H9 (cell line): ENCODE data around the gene STAT2. TPM values are rescaled to one million over a fixed set of nuclear protein-coding genes. Genes with fewer than 3 reads are reported as not detected.
A peak's percentile ranks its signal among the peaks of the same experiment; 100 is the strongest.

Source experiments
- DNase-seq: peaks from one replicate; pipeline ENCODE4 v3.0.0-alpha.2; 2017
- H2AFZ ChIP-seq: one replicate; pipeline ENCODE4 v1.6.1; 2013; ENCODE audit warnings: mild to moderate bottlenecking, low read length, control low read depth, moderate library complexity
- H2AK5ac ChIP-seq: 2 replicates; pipeline ENCODE4 v1.6.1; 2013; ENCODE audit warnings: low read length, control low read depth, mixed read lengths; ENCODE audit not compliant: insufficient read length
- H2BK120ac ChIP-seq: one replicate; pipeline ENCODE4 v1.6.1; 2013; ENCODE audit warnings: low read depth, mild to moderate bottlenecking, low read length, control low read depth, inconsistent platforms; ENCODE audit not compliant: poor library complexity, severe bottlenecking
- H2BK12ac ChIP-seq: 2 replicates; pipeline ENCODE4 v1.6.1; 2013; ENCODE audit warnings: low read length, control low read depth, mixed read lengths, low read depth; ENCODE audit not compliant: insufficient read length
- H2BK15ac ChIP-seq: 2 replicates; pipeline ENCODE4 v1.6.1; 2013; ENCODE audit warnings: low read depth, low read length, control low read depth
- H2BK20ac ChIP-seq: one replicate; pipeline ENCODE4 v1.6.1; 2013; ENCODE audit warnings: low read depth, mild to moderate bottlenecking, low read length, control low read depth, inconsistent platforms; ENCODE audit not compliant: poor library complexity, severe bottlenecking
- H2BK5ac ChIP-seq: 2 replicates; pipeline ENCODE4 v1.6.1; 2013; ENCODE audit warnings: low read length, control low read depth, mixed read lengths; ENCODE audit not compliant: insufficient read length
- H3K14ac ChIP-seq: 2 replicates; pipeline ENCODE4 v1.6.1; 2013; ENCODE audit warnings: low read length, control low read depth; ENCODE audit not compliant: insufficient read depth
- H3K18ac ChIP-seq: 2 replicates; pipeline ENCODE4 v1.6.1; 2013; ENCODE audit warnings: low read depth, mild to moderate bottlenecking, mixed read lengths, low read length, control low read depth; ENCODE audit not compliant: insufficient read length
- H3K23ac ChIP-seq: 2 replicates; pipeline ENCODE4 v1.6.1; 2013; ENCODE audit warnings: low read length, control low read depth, mixed read lengths, low read depth; ENCODE audit not compliant: insufficient read length
- H3K23me2 ChIP-seq: 2 replicates; pipeline ENCODE4 v1.6.1; 2013; ENCODE audit warnings: low read depth, mild to moderate bottlenecking, mixed read lengths, low read length, control low read depth; ENCODE audit not compliant: insufficient read length, poor library complexity, severe bottlenecking
- H3K27ac ChIP-seq: 2 replicates; pipeline ENCODE4 v1.5.1; 2013; ENCODE audit warnings: low read length, control low read depth, mixed read lengths, low read depth; ENCODE audit not compliant: insufficient read length
- H3K27me3 ChIP-seq: 2 replicates; pipeline ENCODE4 v1.6.1; 2013; ENCODE audit warnings: low read length, control low read depth, inconsistent platforms; ENCODE audit not compliant: insufficient read depth
- H3K4ac ChIP-seq: 2 replicates; pipeline ENCODE4 v1.6.1; 2013; ENCODE audit warnings: low read depth, mild to moderate bottlenecking, control low read depth, inconsistent platforms, low read length, moderate library complexity
- H3K4me1 ChIP-seq: 2 replicates; pipeline ENCODE4 v1.6.1; 2013; ENCODE audit warnings: low read length, control low read depth, inconsistent platforms; ENCODE audit not compliant: insufficient read depth
- H3K4me2 ChIP-seq: 2 replicates; pipeline ENCODE4 v1.6.1; 2013; ENCODE audit warnings: low read length, control low read depth, mixed read lengths; ENCODE audit not compliant: insufficient read length, insufficient read depth
- H3K56ac ChIP-seq: 2 replicates; pipeline ENCODE4 v1.6.1; 2013; ENCODE audit warnings: low read depth, mild to moderate bottlenecking, mixed read lengths, low read length, control low read depth; ENCODE audit not compliant: insufficient read length
- H3K79me1 ChIP-seq: 2 replicates; pipeline ENCODE4 v1.6.1; 2013; ENCODE audit warnings: low read depth, mild to moderate bottlenecking, moderate library complexity, low read length, control low read depth, inconsistent platforms; ENCODE audit not compliant: insufficient read depth, poor library complexity, severe bottlenecking
- H3K79me2 ChIP-seq: 2 replicates; pipeline ENCODE4 v1.6.1; 2013; ENCODE audit warnings: low read length, control low read depth, inconsistent platforms; ENCODE audit not compliant: insufficient read depth
- H3K9ac ChIP-seq: 2 replicates; pipeline ENCODE4 v1.6.1; 2013; ENCODE audit warnings: low read length, control low read depth, mixed read lengths; ENCODE audit not compliant: insufficient read length; ENCODE audit errors: extremely low read depth
- H3K9me3 ChIP-seq: one replicate; pipeline ENCODE4 v1.6.1; 2013; ENCODE audit warnings: low read depth, low read length, inconsistent platforms; ENCODE audit not compliant: control insufficient read depth
- H3T11ph ChIP-seq: one replicate; pipeline ENCODE4 v1.6.1; 2013; ENCODE audit warnings: mild to moderate bottlenecking, low read length, control low read depth, inconsistent platforms
- H4K20me1 ChIP-seq: one replicate; pipeline ENCODE4 v1.6.1; 2013; ENCODE audit not compliant: control insufficient read depth, insufficient read length, insufficient read depth
- H4K5ac ChIP-seq: 2 replicates; pipeline ENCODE4 v1.6.1; 2013; ENCODE audit warnings: low read depth, mild to moderate bottlenecking, mixed read lengths, low read length, control low read depth; ENCODE audit not compliant: insufficient read length
- H4K8ac ChIP-seq: replicated peaks from 2 replicates; pipeline ENCODE4 v1.6.1; 2013; ENCODE audit warnings: low read length, control low read depth, mixed read lengths, low read depth; ENCODE audit not compliant: insufficient read length
- H4K91ac ChIP-seq: 2 replicates; pipeline ENCODE4 v1.6.1; 2013; ENCODE audit warnings: low read depth, mild to moderate bottlenecking, moderate library complexity, mixed read lengths, low read length, control low read depth; ENCODE audit not compliant: insufficient read length
- H3K27ac Mint-ChIP-seq, 3 experiments: 2 replicates in 2 of 3; 3 replicates in 1 of 3; pipeline ENCODE4 v1.8.0; 2020 to 2021; ENCODE audit warnings: mixed read lengths in 3 of 3, mild to moderate bottlenecking in 1 of 3, moderate library complexity in 1 of 3
- H3K27me3 Mint-ChIP-seq: 2 replicates; pipeline ENCODE4 v1.8.0; 2021; ENCODE audit warnings: low read depth, mild to moderate bottlenecking, moderate library complexity, mixed read lengths
- H3K36me3 Mint-ChIP-seq, 3 experiments: 2 replicates in 2 of 3; 3 replicates in 1 of 3; pipeline ENCODE4 v1.8.0; 2020 to 2021; ENCODE audit warnings: low read depth in 3 of 3, mixed read lengths in 3 of 3; ENCODE audit not compliant: insufficient read depth in 1 of 3
- H3K4me1 Mint-ChIP-seq, 2 experiments: 2 replicates each; pipeline ENCODE4 v1.8.0; 2020; ENCODE audit warnings: mixed read lengths in 2 of 2
- H3K4me3 Mint-ChIP-seq, 2 experiments: 2 replicates in 1 of 2; 3 replicates in 1 of 2; pipeline ENCODE4 v1.8.0; 2020 to 2021; ENCODE audit warnings: mild to moderate bottlenecking in 2 of 2, mixed read lengths in 2 of 2, moderate library complexity in 1 of 2
- H3K9me3 Mint-ChIP-seq, 2 experiments: 2 replicates in 1 of 2; 3 replicates in 1 of 2; pipeline ENCODE4 v1.8.0; 2020; ENCODE audit warnings: mild to moderate bottlenecking in 2 of 2, mixed read lengths in 2 of 2, moderate library complexity in 1 of 2
- WGBS: extraction: QIAGEN DNeasy Blood & Tissue Kit; methylation state at CpG from one replicate; pipeline ENCODE4 v1.1.7; 2013; ENCODE audit warnings: missing lambda C conversion rate, low lambda C conversion rate, mixed read lengths; ENCODE audit not compliant: insufficient read length; ENCODE audit errors: extremely low coverage; 5-methylcytosine and 5-hydroxymethylcytosine counted together
- total RNA-seq: library from RNA; stranded (reverse); gene quantifications from 2 replicates; pipeline ENCODE4 v1.2.1, GENCODE V29; 2021
- TF ChIP-seq, protein P1 (sequence below): fragments of 200-600 bp; sonication (generic); conservative IDR thresholded peaks from 3 replicates; pipeline ENCODE4 v1.8.0; 2021; ENCODE audit warnings: antibody characterized with exemption, mild to moderate bottlenecking

The STAT2 gene
- total RNA-seq, 1 experiment from 2014 or later: 47.8 TPM

DNA sequence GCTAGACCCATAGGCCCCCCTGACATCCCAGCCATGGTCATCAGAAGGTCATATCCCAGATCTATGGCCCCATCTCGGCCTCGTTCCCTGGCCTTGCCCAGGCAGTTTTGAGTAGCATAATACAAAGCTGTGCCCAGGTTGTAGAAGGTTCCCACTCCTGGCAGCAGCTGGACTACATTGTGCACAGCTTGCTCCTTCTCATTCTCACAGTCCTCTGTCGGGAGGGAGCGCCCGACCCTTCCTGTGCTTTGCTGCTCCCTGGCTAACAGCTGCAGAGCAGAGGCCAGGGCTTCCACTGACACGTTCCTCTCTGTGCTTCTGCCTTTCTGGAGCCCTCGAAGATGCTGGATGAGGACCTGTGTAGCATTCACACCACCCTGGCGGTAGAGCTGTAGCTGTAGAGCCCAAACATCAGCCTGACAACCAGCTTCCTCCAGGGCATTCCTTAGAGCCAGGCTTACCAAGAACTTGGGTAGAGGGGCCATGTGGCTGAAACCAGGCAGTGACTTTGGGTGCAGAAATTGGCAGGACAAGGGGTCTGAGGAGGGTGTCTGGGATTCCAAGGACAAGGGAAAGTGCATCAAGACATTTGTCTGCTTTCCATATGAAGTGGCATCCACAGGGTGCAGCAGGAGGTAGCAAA lies 1.7 kb upstream of the STAT2 start:
- Mint-ChIP-seq H3K27me3 (peaks cover 10% of the 10 kb centered on the region; the same call in 1 of the 2 replicates), H3K27ac (no peak overlapping the region), H3K36me3 (no peaks in the 10 kb centered on the region), H3K4me3 (peak overlapping the region; percentile 92), H3K4me1 (peaks cover 10 to 12% of the 10 kb centered on the region in 2 experiments), H3K9me3 (no peaks in the 10 kb centered on the region)
- Histone ChIP-seq H3K9me3 (no peaks in the 10 kb centered on the region), H3T11ph (no peak overlapping the region), H3K14ac (no peak overlapping the region), H3K4ac (no peak overlapping the region; the same call in 1 of the 2 replicates), H3K18ac (no peak overlapping the region), H3K27ac (no peak overlapping the region), H2BK20ac (no peak overlapping the region), H4K8ac (no peak overlapping the region), H2BK5ac (no peak overlapping the region), H4K5ac (no peak overlapping the region), H2AFZ (no peak overlapping the region), H2AK5ac (no peak overlapping the region), H3K23ac (no peak overlapping the region), H3K56ac (no peak overlapping the region), H3K23me2 (no peaks in the 10 kb centered on the region), H3K79me2 (no peaks in the 10 kb centered on the region), H3K79me1 (no peaks in the 10 kb centered on the region), H3K27me3 (no peaks in the 10 kb centered on the region), H2BK12ac (no peak overlapping the region), H4K20me1 (no peaks in the 10 kb centered on the region), H4K91ac (no peak overlapping the region), H3K4me2 (no peak overlapping the region), H3K4me1 (no peaks in the 10 kb centered on the region), H2BK15ac (no peak overlapping the region), H2BK120ac (no peak overlapping the region), H3K9ac (no peak overlapping the region)
- no peak for DNase-seq
- WGBS: no CpG with 5 or more reads among the region's 8 CpGs
- TF ChIP-seq, protein P1, sequence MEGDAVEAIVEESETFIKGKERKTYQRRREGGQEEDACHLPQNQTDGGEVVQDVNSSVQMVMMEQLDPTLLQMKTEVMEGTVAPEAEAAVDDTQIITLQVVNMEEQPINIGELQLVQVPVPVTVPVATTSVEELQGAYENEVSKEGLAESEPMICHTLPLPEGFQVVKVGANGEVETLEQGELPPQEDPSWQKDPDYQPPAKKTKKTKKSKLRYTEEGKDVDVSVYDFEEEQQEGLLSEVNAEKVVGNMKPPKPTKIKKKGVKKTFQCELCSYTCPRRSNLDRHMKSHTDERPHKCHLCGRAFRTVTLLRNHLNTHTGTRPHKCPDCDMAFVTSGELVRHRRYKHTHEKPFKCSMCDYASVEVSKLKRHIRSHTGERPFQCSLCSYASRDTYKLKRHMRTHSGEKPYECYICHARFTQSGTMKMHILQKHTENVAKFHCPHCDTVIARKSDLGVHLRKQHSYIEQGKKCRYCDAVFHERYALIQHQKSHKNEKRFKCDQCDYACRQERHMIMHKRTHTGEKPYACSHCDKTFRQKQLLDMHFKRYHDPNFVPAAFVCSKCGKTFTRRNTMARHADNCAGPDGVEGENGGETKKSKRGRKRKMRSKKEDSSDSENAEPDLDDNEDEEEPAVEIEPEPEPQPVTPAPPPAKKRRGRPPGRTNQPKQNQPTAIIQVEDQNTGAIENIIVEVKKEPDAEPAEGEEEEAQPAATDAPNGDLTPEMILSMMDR: no peak
